ENCODE data around the gene MAST4. TPM values are rescaled to one million over a fixed set of nuclear protein-coding genes. Genes with fewer than 3 reads are reported as not detected.

Gene MAST4
- total and polyA plus RNA-seq, 2 experiments from 2014 or later, result 4.2 to 6.0 TPM

DNA sequence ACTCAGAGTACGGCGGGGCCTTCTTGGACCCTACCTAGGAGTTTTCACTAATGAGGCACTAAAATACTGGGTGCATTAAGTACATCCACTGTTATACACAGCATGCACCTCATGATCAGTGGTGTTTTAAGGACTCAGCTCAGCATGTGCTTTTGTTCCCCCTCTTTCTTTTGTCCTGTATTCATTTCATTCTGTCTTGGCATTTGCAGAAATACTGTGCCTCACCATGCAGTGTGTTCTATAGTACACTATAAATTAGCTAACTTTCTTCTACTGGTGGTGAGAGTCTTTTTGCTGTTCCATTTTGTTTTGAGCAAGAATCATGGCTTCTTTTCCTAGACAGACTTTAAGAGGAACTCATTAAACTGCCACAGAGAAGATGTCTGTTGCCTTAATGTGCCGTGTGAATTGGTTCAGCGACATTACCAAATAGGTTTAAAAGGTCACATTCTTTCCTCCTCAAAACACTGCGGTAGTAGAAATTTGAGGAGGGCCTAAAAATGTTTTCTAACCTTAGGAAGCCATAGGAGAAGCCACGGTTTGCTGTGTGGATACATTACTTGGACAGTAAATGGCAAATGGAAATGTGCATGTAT is 276.6 kb downstream of the MAST4 start:
- Histone ChIP-seq H3K4me1 (ENCODE audit: insufficient read depth) (no peaks in the 10 kb centered on the region), H3K4me2 (ENCODE audit: unreplicated experiment) (no peak overlapping the region), H3K9me3 (ENCODE audit: low read depth) (no peaks in the 10 kb centered on the region), H3K9me2 (ENCODE audit: insufficient read depth) (no peaks in the 10 kb centered on the region), H2AFZ (no peak overlapping the region), H3K36me3 (ENCODE audit: low read depth) (no peaks in the 10 kb centered on the region), H3K27ac (no peak overlapping the region), H3K79me2 (ENCODE audit: insufficient read depth) (no peaks in the 10 kb centered on the region), H3K9ac (no peak overlapping the region), H3F3A (ENCODE audit: insufficient read depth) (no peaks in the 10 kb centered on the region), H4K20me1 (ENCODE audit: insufficient read depth) (no peaks in the 10 kb centered on the region), H3K27me3 (replicated peaks; ENCODE audit: insufficient read depth) (no peaks in the 10 kb centered on the region), H3K4me3 (no peak overlapping the region)
- TF ChIP-seq EZH2 (IDR thresholded peaks at IDR 0.05; ENCODE audit: insufficient read depth, poor library complexity, severe bottlenecking), result no peak
- TF ChIP-seq EZH2phosphoT487 (IDR thresholded peaks at IDR 0.05; ENCODE audit: insufficient read depth, low read depth), result no peak
- 91 to 94% methylated on average over 6 of the region's 6 CpGs for WGBS, 2 experiments (ENCODE audit: low coverage in 1 of 2, low lambda C conversion rate in 2 of 2, missing lambda C conversion rate in 2 of 2)
- in situ Hi-C loops (cut with MboI), result no loop called here
- DNase-seq, result no peak

GRCh38 chr5:66874004-66874403 is 277.8 kb downstream of the MAST4 start:
- H3K9me2 ChIP-seq (ENCODE audit: insufficient read depth), result no peaks in the 10 kb centered on the region
- H3K27me3 ChIP-seq (replicated peaks; ENCODE audit: insufficient read depth), result no peaks in the 10 kb centered on the region
- H4K20me1 ChIP-seq (ENCODE audit: insufficient read depth), result no peaks in the 10 kb centered on the region
- H2AFZ ChIP-seq, result no peak overlapping the region
- no peak overlapping the region for H3K4me3 ChIP-seq
- in situ Hi-C loops (cut with MboI), result no loop called here
- H3K4me1 ChIP-seq (ENCODE audit: insufficient read depth), result no peaks in the 10 kb centered on the region
- no peak overlapping the region for H3K9ac ChIP-seq
- H3F3A ChIP-seq (ENCODE audit: insufficient read depth), result no peaks in the 10 kb centered on the region
- no peak for DNase-seq
- H3K27ac ChIP-seq, result no peak overlapping the region
- H3K36me3 ChIP-seq (ENCODE audit: low read depth), result no peaks in the 10 kb centered on the region
- no peak overlapping the region for H3K4me2 ChIP-seq (ENCODE audit: unreplicated experiment)
- H3K79me2 ChIP-seq (ENCODE audit: insufficient read depth), result no peaks in the 10 kb centered on the region
- WGBS, 2 experiments (ENCODE audit: low coverage in 1 of 2, low lambda C conversion rate in 2 of 2, missing lambda C conversion rate in 2 of 2), result 65 to 75% methylated on average over 3 of the region's 3 CpGs
- TF ChIP-seq EZH2 (IDR thresholded peaks at IDR 0.05; ENCODE audit: insufficient read depth, poor library complexity, severe bottlenecking) (no peak), EZH2phosphoT487 (IDR thresholded peaks at IDR 0.05; ENCODE audit: insufficient read depth, low read depth) (no peak)
- no peaks in the 10 kb centered on the region for H3K9me3 ChIP-seq (ENCODE audit: low read depth)

GRCh38 chr5:66875315-66875714 is 279.1 kb downstream of the MAST4 start:
- Histone ChIP-seq H3K9me3 (ENCODE audit: low read depth) (no peaks in the 10 kb centered on the region), H3F3A (ENCODE audit: insufficient read depth) (no peaks in the 10 kb centered on the region), H4K20me1 (ENCODE audit: insufficient read depth) (no peaks in the 10 kb centered on the region), H3K4me2 (ENCODE audit: unreplicated experiment) (no peak overlapping the region), H3K4me3 (no peak overlapping the region), H2AFZ (no peak overlapping the region), H3K27ac (no peak overlapping the region), H3K27me3 (replicated peaks; ENCODE audit: insufficient read depth) (no peaks in the 10 kb centered on the region), H3K4me1 (ENCODE audit: insufficient read depth) (no peaks in the 10 kb centered on the region), H3K9ac (no peak overlapping the region), H3K79me2 (ENCODE audit: insufficient read depth) (no peaks in the 10 kb centered on the region), H3K36me3 (ENCODE audit: low read depth) (no peaks in the 10 kb centered on the region), H3K9me2 (ENCODE audit: insufficient read depth) (no peaks in the 10 kb centered on the region)
- in situ Hi-C loops (cut with MboI), result no loop called here
- no peak for TF ChIP-seq EZH2phosphoT487 (IDR thresholded peaks at IDR 0.05; ENCODE audit: insufficient read depth, low read depth)
- DNase-seq, result no peak

DNA sequence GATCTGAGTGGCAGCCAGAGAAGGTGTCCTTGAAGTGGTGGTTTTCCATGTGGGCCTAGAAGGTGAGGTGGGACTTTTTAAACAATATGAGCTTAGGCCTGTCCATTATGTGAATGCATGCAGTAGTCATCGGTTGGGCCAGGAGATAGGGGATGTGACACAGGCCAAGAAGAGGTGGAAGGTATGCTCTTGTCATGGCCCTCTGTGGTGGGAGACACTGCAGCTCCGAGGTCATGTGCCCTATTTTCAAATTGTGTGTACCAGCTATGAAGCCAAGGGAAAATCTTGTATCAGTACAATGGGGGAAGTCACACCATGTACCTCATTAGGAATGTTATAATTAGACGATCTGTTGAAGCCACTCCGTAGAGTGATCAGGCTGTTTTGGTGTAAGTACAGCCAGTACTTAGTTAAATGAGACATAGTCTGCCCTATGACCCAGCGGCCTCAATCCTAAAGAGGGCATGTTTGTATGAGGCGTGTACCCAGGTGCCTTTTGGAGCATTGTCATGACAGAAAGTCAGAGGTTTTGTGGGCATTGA is 280.1 kb downstream of the MAST4 start:
- Histone ChIP-seq H3K27me3 (replicated peaks; ENCODE audit: insufficient read depth) (no peaks in the 10 kb centered on the region), H3K9me3 (ENCODE audit: low read depth) (no peaks in the 10 kb centered on the region), H3K4me3 (no peak overlapping the region), H3K27ac (no peak overlapping the region), H3K9me2 (ENCODE audit: insufficient read depth) (no peaks in the 10 kb centered on the region), H3K36me3 (ENCODE audit: low read depth) (no peaks in the 10 kb centered on the region), H3K9ac (no peak overlapping the region), H3F3A (ENCODE audit: insufficient read depth) (no peaks in the 10 kb centered on the region), H3K4me2 (ENCODE audit: unreplicated experiment) (no peak overlapping the region), H4K20me1 (ENCODE audit: insufficient read depth) (no peaks in the 10 kb centered on the region), H3K79me2 (ENCODE audit: insufficient read depth) (no peaks in the 10 kb centered on the region), H2AFZ (no peak overlapping the region), H3K4me1 (ENCODE audit: insufficient read depth) (0 out of 2 replicates have a peak, but pooled peaks cover 2% of the 10 kb centered on the region)
- in situ Hi-C loops (cut with MboI), result no loop called here
- 89 to 93% methylated on average over 6 of the region's 6 CpGs for WGBS, 2 experiments (ENCODE audit: low coverage in 1 of 2, low lambda C conversion rate in 2 of 2, missing lambda C conversion rate in 2 of 2)
- DNase-seq, result no peak
- TF ChIP-seq EZH2phosphoT487 (IDR thresholded peaks at IDR 0.05; ENCODE audit: insufficient read depth, low read depth), result no peak
- TF ChIP-seq EZH2 (IDR thresholded peaks at IDR 0.05; ENCODE audit: insufficient read depth, poor library complexity, severe bottlenecking), result no peak

GRCh38 chr5:66877843-66878242 is 281.6 kb downstream of the MAST4 start:
- H3K4me1 ChIP-seq (ENCODE audit: insufficient read depth), result 0 out of 2 replicates have a peak, but pooled peaks cover 6% of the 10 kb centered on the region
- H3K79me2 ChIP-seq (ENCODE audit: insufficient read depth), result no peaks in the 10 kb centered on the region
- 51 to 55% methylated on average over 3 of the region's 3 CpGs for WGBS, 2 experiments (ENCODE audit: low coverage in 1 of 2, low lambda C conversion rate in 2 of 2, missing lambda C conversion rate in 2 of 2)
- in situ Hi-C loops (cut with MboI), result no loop called here
- H3K36me3 ChIP-seq (ENCODE audit: low read depth), result no peaks in the 10 kb centered on the region
- peak; percentile 51 for DNase-seq
- H3K4me2 ChIP-seq (ENCODE audit: unreplicated experiment), result no peak overlapping the region
- H3F3A ChIP-seq (ENCODE audit: insufficient read depth), result no peaks in the 10 kb centered on the region
- no peaks in the 10 kb centered on the region for H4K20me1 ChIP-seq (ENCODE audit: insufficient read depth)
- no peak overlapping the region for H3K27ac ChIP-seq
- no peak overlapping the region for H3K4me3 ChIP-seq
- no peak overlapping the region for H2AFZ ChIP-seq
- no peaks in the 10 kb centered on the region for H3K9me2 ChIP-seq (ENCODE audit: insufficient read depth)
- TF ChIP-seq EZH2phosphoT487 (IDR thresholded peaks at IDR 0.05; ENCODE audit: insufficient read depth, low read depth), result no peak
- TF ChIP-seq EZH2 (IDR thresholded peaks at IDR 0.05; ENCODE audit: insufficient read depth, poor library complexity, severe bottlenecking), result no peak
- H3K9me3 ChIP-seq (ENCODE audit: low read depth), result no peaks in the 10 kb centered on the region
- no peaks in the 10 kb centered on the region for H3K27me3 ChIP-seq (replicated peaks; ENCODE audit: insufficient read depth)
- H3K9ac ChIP-seq, result no peak overlapping the region
